HepG2 (cell line): ENCODE measurements around the gene CCRL2. TPM values are rescaled to one million over a fixed set of nuclear protein-coding genes. Genes with fewer than 3 reads are reported as not detected.

ENCODE experiments used
- ATAC-seq: fragments of 200-7000 bp; cut with Tn5 transposase; 3 replicates; pipeline ENCODE4 v1.9.1; 2020; ENCODE audit warnings: mild to moderate bottlenecking, moderate library complexity
- BruUV-seq: library from RNA; stranded (reverse); fragments of 400-500 nt; replicated peaks from 2 replicates; lab custom pipeline; 2021; lab: Mats Ljungman, UMichigan
- CTCF ChIA-PET: fragments of 300-600 bp; formaldehyde crosslinking; extraction: SDS; loops from one replicate; lab custom pipeline; 2021; ENCODE audit warnings: low total read pairs, inconsistent platforms, low intra/inter-chr PET ratio; lab: Yijun Ruan, JAX
- POLR2A ChIA-PET: fragments of 350-600 bp; sonication (Branson Sonifier 250); formaldehyde crosslinking; loops from one replicate; lab custom pipeline; 2020; ENCODE audit warnings: antibody characterized with exemption, inconsistent platforms; lab: Yijun Ruan, JAX
- DNase-seq: peaks from one replicate; pipeline ENCODE4 v3.0.0-alpha.2; 2015; ENCODE audit warnings: low spot score
- FAIRE-seq: peaks from 3 replicates; lab custom pipeline; 2011; peaks lifted over from hg19 to GRCh38; lab: Jason Lieb, UNC
- H2AFZ ChIP-seq: one replicate; pipeline ENCODE4 v1.6.1; 2011; ENCODE audit warnings: low read length, inconsistent platforms
- H3K27ac ChIP-seq: fragments of 300-600 bp; 3 replicates; pipeline ENCODE4 v1.8.0; 2011; ENCODE audit warnings: mixed run types, mild to moderate bottlenecking, mixed read lengths, low read length, inconsistent platforms; ENCODE audit not compliant: insufficient read depth; ENCODE audit errors: extremely low read length
- H3K27me3 ChIP-seq, 2 experiments: fragments of 200-600 bp in 1 of 2; 2 replicates in 1 of 2; 3 replicates in 1 of 2; pipeline versions ENCODE4 v1.6.0 to v1.8.0; 2011; ENCODE audit warnings: low read length in 2 of 2, mild to moderate bottlenecking in 2 of 2, moderate library complexity in 2 of 2, inconsistent platforms in 1 of 2; ENCODE audit not compliant: insufficient read depth in 2 of 2, control insufficient read depth in 1 of 2
- H3K36me3 ChIP-seq, 2 experiments: fragments of 200-600 bp in 1 of 2; replicated peaks in 1 of 2; 2 replicates in 1 of 2; 3 replicates in 1 of 2; pipeline versions ENCODE4 v1.5.1 to v1.8.0; 2011; ENCODE audit warnings: low read length in 2 of 2, inconsistent platforms in 1 of 2; ENCODE audit not compliant: insufficient read depth in 2 of 2, control insufficient read depth in 1 of 2
- H3K4me1 ChIP-seq: 2 replicates; pipeline ENCODE4 v1.5.1; 2012; ENCODE audit warnings: low read length, inconsistent platforms; ENCODE audit not compliant: insufficient read depth
- H3K4me2 ChIP-seq: 2 replicates; pipeline ENCODE4 v1.6.0; 2011; ENCODE audit warnings: low read depth, low read length, inconsistent platforms
- H3K4me3 ChIP-seq, 3 experiments: fragments of 200-600 bp in 1 of 3; sonication (generic), shearing (Covaris generic) in 1 of 3; replicated peaks in 1 of 3; 2 replicates each; pipeline ENCODE4 v1.5.1; 2011 to 2016; ENCODE audit warnings: low read length in 3 of 3, inconsistent platforms in 2 of 3, low read depth in 2 of 3, mild to moderate bottlenecking in 2 of 3, control low read depth in 1 of 3, mixed read lengths in 1 of 3; ENCODE audit not compliant: insufficient read depth in 1 of 3
- H3K79me2 ChIP-seq: one replicate; pipeline ENCODE4 v1.6.1; 2011; ENCODE audit warnings: low read length, inconsistent platforms; ENCODE audit not compliant: insufficient read depth
- H3K9ac ChIP-seq: 2 replicates; pipeline ENCODE4 v1.6.0; 2011; ENCODE audit warnings: mild to moderate bottlenecking, low read depth, low read length, inconsistent platforms; ENCODE audit not compliant: insufficient read depth
- H3K9me3 ChIP-seq: 2 replicates; pipeline ENCODE4 v1.5.1; 2012; ENCODE audit warnings: mild to moderate bottlenecking, low read length
- H4K20me1 ChIP-seq: 2 replicates; pipeline ENCODE4 v1.6.0; 2011; ENCODE audit warnings: inconsistent platforms, mild to moderate bottlenecking, low read length, moderate library complexity; ENCODE audit not compliant: insufficient read depth
- CCDC6 ChIP-seq: sonication (generic); formaldehyde crosslinking; IDR thresholded peaks from 2 replicates; pipeline ENCODE4 v1.8.1; 2022; ENCODE audit warnings: mild to moderate bottlenecking, missing genetic modification reagents, moderate library complexity
- IRF9 ChIP-seq: sonication (generic); formaldehyde crosslinking; IDR thresholded peaks from 2 replicates; pipeline ENCODE4 v1.8.0; 2022; ENCODE audit warnings: missing genetic modification reagents, mild to moderate bottlenecking, borderline replicate concordance
- MED13 ChIP-seq: sonication (generic); formaldehyde crosslinking; IDR thresholded peaks from 2 replicates; pipeline ENCODE4 v1.5.0; 2020; ENCODE audit warnings: missing genetic modification reagents
- PHF20 ChIP-seq: sonication (generic); formaldehyde crosslinking; IDR thresholded peaks from 2 replicates; pipeline ENCODE4 v1.5.0; 2020; ENCODE audit warnings: mild to moderate bottlenecking, missing genetic modification reagents
- SNAPC5 ChIP-seq: sonication (generic); formaldehyde crosslinking; IDR thresholded peaks from 2 replicates; pipeline ENCODE4 v1.8.1; 2023; ENCODE audit warnings: mild to moderate bottlenecking, missing genetic modification reagents, borderline replicate concordance
- SNRNP70 ChIP-seq: fragments of 200-400 bp; formaldehyde crosslinking; IDR thresholded peaks from 2 replicates; pipeline ENCODE4 v1.6.1; 2017; ENCODE audit warnings: mild to moderate bottlenecking, low read depth, low read length, moderate library complexity
- TSC22D2 ChIP-seq: sonication (generic); formaldehyde crosslinking; IDR thresholded peaks from 2 replicates; pipeline ENCODE4 v1.5.1; 2020; ENCODE audit warnings: missing genetic modification reagents, mild to moderate bottlenecking, borderline replicate concordance
- ZNF24 ChIP-seq: fragments of 450-650 bp; IDR thresholded peaks from 2 replicates; pipeline ENCODE4 v1.6.1; 2017; ENCODE audit warnings: antibody characterized with exemption, mild to moderate bottlenecking
- ZNF317 ChIP-seq: sonication (generic); formaldehyde crosslinking; IDR thresholded peaks from 2 replicates; pipeline ENCODE4 v1.5.0; 2020; ENCODE audit warnings: mild to moderate bottlenecking, missing genetic modification reagents
- ZNF354B ChIP-seq: sonication (generic); formaldehyde crosslinking; IDR thresholded peaks from 2 replicates; pipeline ENCODE4 v1.8.0; 2022; ENCODE audit warnings: mild to moderate bottlenecking, missing genetic modification reagents
- ZNF446 ChIP-seq: sonication (generic); formaldehyde crosslinking; IDR thresholded peaks from 2 replicates; pipeline ENCODE4 v1.5.0; 2020; ENCODE audit warnings: mild to moderate bottlenecking, missing genetic modification reagents
- ZNF460 ChIP-seq: sonication (generic); formaldehyde crosslinking; IDR thresholded peaks from 2 replicates; pipeline ENCODE4 v1.5.1; 2020; ENCODE audit warnings: missing genetic modification reagents, mild to moderate bottlenecking, borderline replicate concordance
- ZNF597 ChIP-seq: sonication (generic); formaldehyde crosslinking; IDR thresholded peaks from 2 replicates; pipeline ENCODE4 v1.5.0; 2020; ENCODE audit warnings: missing genetic modification reagents
- ZNF609 ChIP-seq: sonication (generic); formaldehyde crosslinking; IDR thresholded peaks from 2 replicates; pipeline ENCODE4 v1.4.0; 2020; ENCODE audit warnings: mild to moderate bottlenecking, missing genetic modification reagents, borderline replicate concordance
- ZNF879 ChIP-seq: sonication (generic); formaldehyde crosslinking; IDR thresholded peaks from 2 replicates; pipeline ENCODE4 v1.8.1; 2023; ENCODE audit warnings: missing genetic modification reagents
- WGBS: methylation state at CpG from one replicate; pipeline ENCODE4 v1.1.6; 2017; ENCODE audit warnings: low lambda C conversion rate; 5-methylcytosine and 5-hydroxymethylcytosine counted together
- in situ Hi-C: cut with HindIII; loops from 2 replicates; pipeline ENCODE4 v1.10.0; 2017; ENCODE audit warnings: low pct_unique_long_range_greater_than_20kb; ENCODE audit not compliant: extremely low pct_ligation_motif_present
- intact Hi-C: fragments of 100-400 bp; cut with micrococcal nuclease; formaldehyde crosslinking; loops from one replicate; pipeline ENCODE4 v1.10.0; 2022; ENCODE audit not compliant: unreplicated experiment
- polyA plus RNA-seq, 8 experiments: library from polyadenylated mRNA; depleted of rRNA in 3 of 8; stranded (reverse) in 7 of 8; unstranded in 1 of 8; fragments of >200 nt; fragmentation: Illumina TruSeq in 4 of 8; extraction: Trizol in 4 of 8; gene quantifications; 2 replicates each; pipeline versions ENCODE4 v1.2.1 to v1.2.3, GENCODE V29; 2011 to 2016; ENCODE audit warnings: low read depth in 4 of 8, missing spikeins in 1 of 8, mixed read lengths in 1 of 8; ENCODE audit not compliant: insufficient read depth in 1 of 8
- total RNA-seq, 5 experiments: library from RNA; depleted of rRNA; stranded (reverse); fragments of >200 nt; fragmentation: Illumina TruSeq; extraction: Trizol; gene quantifications; 2 replicates each; pipeline ENCODE4 v1.2.3, GENCODE V29; 2016; ENCODE audit warnings: low read depth in 1 of 5

Gene CCRL2
- total and polyA plus RNA-seq, 2 of the 13 experiments (the other 11 are each of a cell fraction or from before 2014, with no cell fraction given): not detected

GRCh38 chr3:46393011-46393410, 14.0 kb upstream of the CCRL2 start:
- H3K4me3 ChIP-seq: no peak overlapping the region
- in situ Hi-C loops (no loop called here), intact Hi-C loops (no loop called here)
- H2AFZ ChIP-seq: no peak overlapping the region
- POLR2A ChIA-PET: no interaction called here
- H3K27me3 ChIP-seq: peaks cover 0 to 17% of the 10 kb centered on the region in 2 experiments; a peak in 1 of 5 replicates
- H3K4me2 ChIP-seq: no peak overlapping the region
- 14% methylated on average over 2 of the region's 2 CpGs for WGBS
- ATAC-seq (no peak), FAIRE-seq (no peak), DNase-seq (no peak)
- no peaks in the 10 kb centered on the region for H4K20me1 ChIP-seq
- H3K36me3 ChIP-seq: no peaks in the 10 kb centered on the region
- no peak overlapping the region for H3K9ac ChIP-seq
- no peaks in the 10 kb centered on the region for H3K79me2 ChIP-seq
- no peak overlapping the region for H3K27ac ChIP-seq
- CTCF ChIA-PET: no interaction called here
- TF ChIP-seq ZNF24 (no peak), ZNF879 (no peak), TSC22D2 (CRISPR knock-in tag) (no peak), ZNF460 (CRISPR knock-in tag) (no peak), SNAPC5 (CRISPR knock-in tag) (no peak), ZNF317 (CRISPR knock-in tag) (no peak), SNRNP70 (no peak), ZNF609 (CRISPR knock-in tag) (no peak), ZNF446 (CRISPR knock-in tag) (no peak), ZNF354B (CRISPR knock-in tag) (no peak), MED13 (CRISPR knock-in tag) (no peak), CCDC6 (CRISPR knock-in tag) (no peak), ZNF597 (CRISPR knock-in tag) (no peak), PHF20 (no peak), IRF9 (CRISPR knock-in tag) (no peak)
- TF ChIP-seq, all 625 proteins: peak for 0
- H3K9me3 ChIP-seq: no peaks in the 10 kb centered on the region
- no TSS peak for BruUV-seq
- H3K4me1 ChIP-seq: no peaks in the 10 kb centered on the region
